Liver (tissue), 3 donors: ENCODE results near the gene CGB2.

ENCODE experiments used
- SP1 ChIP-seq: IDR thresholded peaks from 2 replicates; pipeline ENCODE4 v1.6.1; 2018; ENCODE audit warnings: antibody characterized with exemption, mild to moderate bottlenecking
- TF ChIP-seq, protein P1 (sequence below): fragments of 150-350 bp; IDR thresholded peaks from 2 replicates; pipeline ENCODE4 v1.5.1; 2017; ENCODE audit warnings: improper control_type of control experiment, low read depth, low read length; ENCODE audit not compliant: missing input control
- donor health status: healthy.
- donor health status: healthy.

DNA sequence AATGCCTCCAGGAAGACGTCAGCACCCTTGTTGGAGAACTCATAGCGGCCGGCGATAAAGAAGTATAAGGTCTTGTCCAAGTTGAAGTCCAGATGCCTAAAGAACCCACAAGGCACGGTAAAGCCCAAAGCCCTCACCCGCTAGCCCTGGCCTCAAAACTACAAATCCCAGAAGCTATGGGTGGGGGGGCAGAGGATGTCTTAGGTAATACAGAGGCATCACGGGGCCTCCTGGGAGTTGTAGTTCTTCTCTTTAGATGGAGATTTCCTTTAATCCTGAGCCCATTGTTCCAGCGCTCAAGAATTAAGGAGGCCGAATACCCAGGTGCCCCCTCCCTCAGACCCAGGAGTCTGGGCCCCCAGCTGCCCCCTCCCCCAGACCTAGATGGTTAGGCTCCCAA lies 49.4 kb upstream of the CGB2 start:
- TF ChIP-seq, protein P1, sequence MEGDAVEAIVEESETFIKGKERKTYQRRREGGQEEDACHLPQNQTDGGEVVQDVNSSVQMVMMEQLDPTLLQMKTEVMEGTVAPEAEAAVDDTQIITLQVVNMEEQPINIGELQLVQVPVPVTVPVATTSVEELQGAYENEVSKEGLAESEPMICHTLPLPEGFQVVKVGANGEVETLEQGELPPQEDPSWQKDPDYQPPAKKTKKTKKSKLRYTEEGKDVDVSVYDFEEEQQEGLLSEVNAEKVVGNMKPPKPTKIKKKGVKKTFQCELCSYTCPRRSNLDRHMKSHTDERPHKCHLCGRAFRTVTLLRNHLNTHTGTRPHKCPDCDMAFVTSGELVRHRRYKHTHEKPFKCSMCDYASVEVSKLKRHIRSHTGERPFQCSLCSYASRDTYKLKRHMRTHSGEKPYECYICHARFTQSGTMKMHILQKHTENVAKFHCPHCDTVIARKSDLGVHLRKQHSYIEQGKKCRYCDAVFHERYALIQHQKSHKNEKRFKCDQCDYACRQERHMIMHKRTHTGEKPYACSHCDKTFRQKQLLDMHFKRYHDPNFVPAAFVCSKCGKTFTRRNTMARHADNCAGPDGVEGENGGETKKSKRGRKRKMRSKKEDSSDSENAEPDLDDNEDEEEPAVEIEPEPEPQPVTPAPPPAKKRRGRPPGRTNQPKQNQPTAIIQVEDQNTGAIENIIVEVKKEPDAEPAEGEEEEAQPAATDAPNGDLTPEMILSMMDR: no peak
- no peak for TF ChIP-seq SP1
